IMR-90 (cell line): ENCODE data around the gene GRK2. TPM values are rescaled to one million over a fixed set of nuclear protein-coding genes. Genes with fewer than 3 reads are reported as not detected.

ENCODE experiments used
- ATAC-seq: fragments of 200-7000 bp; cut with Tn5 transposase; 2 replicates; pipeline ENCODE4 v1.9.1; 2020; ENCODE audit warnings: low read depth, mild to moderate bottlenecking, moderate library complexity
- BruUV-seq: library from RNA; stranded (reverse); fragments of 400-500 nt; replicated peaks from 2 replicates; lab custom pipeline; 2021; lab: Mats Ljungman, UMichigan
- CTCF ChIA-PET: fragments of 300-600 bp; formaldehyde crosslinking; extraction: SDS; loops from one replicate; lab custom pipeline; 2021; ENCODE audit warnings: antibody characterized with exemption; lab: Yijun Ruan, JAX
- POLR2A ChIA-PET: fragments of 300-600 bp; sonication (Branson Sonifier 250); formaldehyde crosslinking; loops from one replicate; lab custom pipeline; 2022; ENCODE audit warnings: antibody characterized with exemption; ENCODE audit not compliant: unreplicated experiment; lab: Charles Lee
- DNase-seq: peaks from one replicate; pipeline ENCODE4 v3.0.0; 2013
- H2AFZ ChIP-seq: replicated peaks from 2 replicates; pipeline ENCODE3; 2013; ENCODE audit warnings: low read length, mild to moderate bottlenecking; ENCODE audit not compliant: poor library complexity
- H2AK5ac ChIP-seq: 2 replicates; pipeline ENCODE4 v1.6.1; 2013; ENCODE audit warnings: low read depth, low read length, inconsistent platforms
- H2AK9ac ChIP-seq: replicated peaks from 2 replicates; pipeline ENCODE3; 2013; ENCODE audit warnings: mild to moderate bottlenecking, low read depth, low read length, moderate library complexity; ENCODE audit not compliant: poor library complexity
- H2BK120ac ChIP-seq: 2 replicates; pipeline ENCODE4 v1.6.1; 2013; ENCODE audit warnings: low read depth, low read length, inconsistent platforms
- H2BK15ac ChIP-seq: 3 replicates; pipeline ENCODE4 v1.6.1; 2013; ENCODE audit warnings: low read depth, low read length, inconsistent platforms
- H2BK20ac ChIP-seq: 2 replicates; pipeline ENCODE4 v1.6.1; 2013; ENCODE audit warnings: low read depth, mild to moderate bottlenecking, inconsistent platforms, low read length, moderate library complexity
- H2BK5ac ChIP-seq: 2 replicates; pipeline ENCODE4 v1.6.1; 2013; ENCODE audit warnings: mild to moderate bottlenecking, low read depth, low read length, inconsistent platforms; ENCODE audit not compliant: poor library complexity, severe bottlenecking
- H3K14ac ChIP-seq: replicated peaks from 2 replicates; pipeline ENCODE4 v1.6.1; 2013; ENCODE audit warnings: low read depth, low read length, inconsistent platforms
- H3K18ac ChIP-seq: 2 replicates; pipeline ENCODE4 v1.6.1; 2013; ENCODE audit warnings: low read depth, low read length, control low read depth
- H3K23ac ChIP-seq: 2 replicates; pipeline ENCODE4 v1.6.1; 2013; ENCODE audit warnings: low read depth, low read length, inconsistent platforms
- H3K27ac ChIP-seq: 2 replicates; pipeline ENCODE4 v1.5.1; 2013; ENCODE audit warnings: mild to moderate bottlenecking, control low read depth, low read length; ENCODE audit not compliant: insufficient read depth
- H3K27me3 ChIP-seq: 2 replicates; pipeline ENCODE4 v1.6.1; 2013; ENCODE audit warnings: low read length; ENCODE audit not compliant: control insufficient read depth, insufficient read depth
- H3K36me3 ChIP-seq: 2 replicates; pipeline ENCODE4 v1.6.1; 2013; ENCODE audit warnings: low read length, mixed read lengths; ENCODE audit not compliant: control insufficient read depth, insufficient read depth
- H3K4ac ChIP-seq: 2 replicates; pipeline ENCODE4 v1.6.1; 2013; ENCODE audit warnings: low read depth, low read length, inconsistent platforms
- H3K4me1 ChIP-seq: 2 replicates; pipeline ENCODE4 v1.6.1; 2013; ENCODE audit warnings: low read length, mixed read lengths; ENCODE audit not compliant: control insufficient read depth, insufficient read depth
- H3K4me2 ChIP-seq: 2 replicates; pipeline ENCODE4 v1.6.1; 2013; ENCODE audit warnings: low read depth, mild to moderate bottlenecking, control low read depth, low read length, moderate library complexity
- H3K4me3 ChIP-seq: 2 replicates; pipeline ENCODE4 v1.5.1; 2013; ENCODE audit warnings: low read depth, mild to moderate bottlenecking, control low read depth, low read length, moderate library complexity; ENCODE audit not compliant: insufficient read depth
- H3K56ac ChIP-seq: 2 replicates; pipeline ENCODE4 v1.6.1; 2013; ENCODE audit warnings: low read length, inconsistent platforms; ENCODE audit not compliant: insufficient read depth; ENCODE audit errors: extremely low read depth
- H3K79me1 ChIP-seq, 2 experiments: 2 replicates each; pipeline ENCODE4 v1.6.1; 2013; ENCODE audit warnings: low read length in 2 of 2, inconsistent platforms in 1 of 2, low read depth in 1 of 2
- H3K9ac ChIP-seq: 2 replicates; pipeline ENCODE4 v1.6.1; 2013; ENCODE audit warnings: low read depth, low read length, control low read depth
- H3K9me1 ChIP-seq: 2 replicates; pipeline ENCODE4 v1.6.1; 2013; ENCODE audit warnings: low read length, inconsistent platforms; ENCODE audit not compliant: insufficient read depth
- H3K9me3 ChIP-seq: 2 replicates; pipeline ENCODE4 v1.6.1; 2013; ENCODE audit warnings: low read length; ENCODE audit not compliant: control insufficient read depth, insufficient read depth
- H4K20me1 ChIP-seq: 2 replicates; pipeline ENCODE4 v1.6.1; 2013; ENCODE audit warnings: low read length, inconsistent platforms; ENCODE audit not compliant: insufficient read depth
- H4K5ac ChIP-seq: 2 replicates; pipeline ENCODE4 v1.6.1; 2013; ENCODE audit warnings: mild to moderate bottlenecking, low read depth, low read length, control low read depth
- H4K8ac ChIP-seq, 2 experiments: 2 replicates each; pipeline ENCODE4 v1.6.1; 2013; ENCODE audit warnings: low read depth in 2 of 2, low read length in 2 of 2, control low read depth in 1 of 2, inconsistent platforms in 1 of 2
- H4K91ac ChIP-seq: 2 replicates; pipeline ENCODE4 v1.6.1; 2013; ENCODE audit warnings: low read depth, low read length, inconsistent platforms; ENCODE audit not compliant: insufficient read depth
- BHLHE40 ChIP-seq: fragments of 150-350 bp; IDR thresholded peaks from 2 replicates; pipeline ENCODE4 v1.6.1; 2016; ENCODE audit warnings: mild to moderate bottlenecking, low read depth, low read length
- CEBPB ChIP-seq: IDR thresholded peaks from 2 replicates; pipeline ENCODE4 v1.6.1; 2012; ENCODE audit warnings: low read depth, low read length, improper control_type of control experiment
- CHD1 ChIP-seq: IDR thresholded peaks from 2 replicates; pipeline ENCODE4 v1.6.1; 2012; ENCODE audit warnings: low read depth, low read length, improper control_type of control experiment
- CTCF ChIP-seq: conservative IDR thresholded peaks from 2 replicates; pipeline ENCODE4 v1.5.1; 2012; ENCODE audit warnings: mild to moderate bottlenecking, low read depth, low read length, improper control_type of control experiment
- ELK1 ChIP-seq: fragments of 150-350 bp; IDR thresholded peaks from 2 replicates; pipeline ENCODE4 v1.6.1; 2016; ENCODE audit warnings: low read depth, mild to moderate bottlenecking, low read length, moderate library complexity, borderline replicate concordance
- FOS ChIP-seq: fragments of 150-350 bp; IDR thresholded peaks from 2 replicates; pipeline ENCODE4 v1.6.1; 2016; ENCODE audit warnings: low read depth, low read length
- MAFK ChIP-seq: IDR thresholded peaks from 2 replicates; pipeline ENCODE4 v1.6.1; 2012; ENCODE audit warnings: low read depth, low read length, improper control_type of control experiment
- MAZ ChIP-seq: IDR thresholded peaks from 2 replicates; pipeline ENCODE4 v1.6.1; 2012; ENCODE audit warnings: low read depth, mild to moderate bottlenecking, low read length, improper control_type of control experiment, moderate library complexity, borderline replicate concordance
- MXI1 ChIP-seq: IDR thresholded peaks from 2 replicates; pipeline ENCODE4 v1.6.1; 2012; ENCODE audit warnings: low read depth, mild to moderate bottlenecking, low read length, moderate library complexity, borderline replicate concordance
- NFE2L2 ChIP-seq: fragments of 150-350 bp; IDR thresholded peaks from 2 replicates; pipeline ENCODE4 v1.6.1; 2016; ENCODE audit warnings: low read depth, mild to moderate bottlenecking, low read length
- POLR2A ChIP-seq: IDR thresholded peaks from 2 replicates; pipeline ENCODE4 v1.6.1; 2012; ENCODE audit warnings: mild to moderate bottlenecking, low read depth, low read length
- RAD21 ChIP-seq: IDR thresholded peaks from 2 replicates; pipeline ENCODE4 v1.6.1; 2012; ENCODE audit warnings: low read length, improper control_type of control experiment
- RCOR1 ChIP-seq: IDR thresholded peaks from 2 replicates; pipeline ENCODE4 v1.6.1; 2012; ENCODE audit warnings: mild to moderate bottlenecking, low read length, improper control_type of control experiment; ENCODE audit not compliant: insufficient replicate concordance
- RFX5 ChIP-seq: IDR thresholded peaks from 2 replicates; pipeline ENCODE4 v1.8.0; 2012; ENCODE audit warnings: low read depth, mild to moderate bottlenecking, low read length, moderate library complexity
- SMC3 ChIP-seq: fragments of 150-350 bp; IDR thresholded peaks from 2 replicates; pipeline ENCODE4 v1.6.1; 2016; ENCODE audit warnings: low read depth, mild to moderate bottlenecking, antibody characterized with exemption, low read length, moderate library complexity
- WGBS, 2 experiments: methylation state at CpG; one replicate each; pipeline versions ENCODE4 v1.1.5 to v1.1.7; 2013; ENCODE audit warnings: missing lambda C conversion rate in 2 of 2; ENCODE audit not compliant: insufficient read length in 1 of 2; ENCODE audit errors: extremely low coverage in 2 of 2; 5-methylcytosine and 5-hydroxymethylcytosine counted together
- dilution Hi-C: fragments of 300-500 bp; cut with HindIII; formaldehyde crosslinking; loops from one replicate; pipeline ENCODE4 v1.14.3; 2018; ENCODE audit warnings: low sequenced_read_pairs; ENCODE audit not compliant: unreplicated experiment
- in situ Hi-C: fragments of 300-500 bp; cut with MboI; formaldehyde crosslinking; loops from 3 replicates; pipeline ENCODE4 v1.14.3; 2019; ENCODE audit warnings: low sequenced_read_pairs, inconsistent platforms, mixed read lengths
- intact Hi-C: fragments of 100-400 bp; cut with micrococcal nuclease; formaldehyde crosslinking; loops from 2 replicates; pipeline ENCODE4 v1.10.0; 2022
- polyA plus RNA-seq, 3 experiments: library from polyadenylated mRNA; depleted of rRNA; stranded (reverse); fragments of >200 nt; gene quantifications; 2 replicates each; pipeline ENCODE4 v1.2.3, GENCODE V29; 2012; ENCODE audit warnings: low replicate concordance in 1 of 3
- total RNA-seq: library from RNA; depleted of rRNA; stranded (reverse); fragments of >200 nt; gene quantifications from 2 replicates; pipeline ENCODE4 v1.2.3, GENCODE V29; 2012
- TF ChIP-seq, protein P1 (sequence below): fragments of 150-350 bp; IDR thresholded peaks from 2 replicates; pipeline ENCODE4 v1.6.1; 2017; ENCODE audit warnings: mild to moderate bottlenecking, antibody characterized with exemption, low read length, low read depth

Gene GRK2
- total and polyA plus RNA-seq, 2 of the 4 experiments (the other 2 are of a cell fraction): 26.7 to 41.8 TPM

DNA sequence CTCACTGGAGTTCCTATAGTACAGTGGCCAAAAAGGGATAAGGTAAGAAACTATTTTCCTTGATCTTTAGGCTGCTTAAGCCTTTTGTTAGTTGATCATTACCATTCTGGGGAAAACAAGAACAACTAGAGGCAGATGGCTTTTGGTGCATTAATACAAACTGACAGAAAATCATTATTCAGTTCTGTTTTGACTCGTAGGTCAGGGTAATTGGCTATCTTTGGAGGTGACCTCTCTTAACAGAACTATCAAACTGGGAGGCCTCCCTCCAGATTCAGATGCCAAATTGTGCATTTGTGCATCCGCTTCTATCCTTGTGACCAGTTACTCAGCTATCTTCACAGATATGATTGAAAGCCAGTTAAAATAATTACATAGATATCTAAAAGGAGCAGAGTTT is 23.2 kb upstream of the GRK2 start:
- no peak overlapping the region for H3K56ac ChIP-seq
- H3K9me1 ChIP-seq: peaks cover 17% of the 10 kb centered on the region
- H3K14ac ChIP-seq: no peak overlapping the region
- no peaks in the 10 kb centered on the region for H3K9me3 ChIP-seq
- no peak overlapping the region for H2BK15ac ChIP-seq
- H2AFZ ChIP-seq: no peak overlapping the region
- H3K4ac ChIP-seq: no peak overlapping the region
- no peak overlapping the region for H2BK5ac ChIP-seq
- intact Hi-C loops: loop anchor here (5.0 kb wide), 1 partner anchor 161 kb away; no protein-coding TSS in a partner anchor
- DNase-seq (no peak), ATAC-seq (no peak)
- H4K91ac ChIP-seq: no peak overlapping the region
- peaks cover 38% of the 10 kb centered on the region for H3K36me3 ChIP-seq
- no peak overlapping the region for H4K8ac ChIP-seq
- no peak overlapping the region for H4K5ac ChIP-seq
- H4K20me1 ChIP-seq: peaks cover 58% of the 10 kb centered on the region
- no peak overlapping the region for H3K27ac ChIP-seq
- no peak for TF ChIP-seq CHD1
- no peak for TF ChIP-seq ELK1
- TF ChIP-seq RCOR1: no peak
- TF ChIP-seq CEBPB: no peak
- TF ChIP-seq BHLHE40: no peak
- no peak for TF ChIP-seq RFX5
- no peak for TF ChIP-seq MXI1
- TF ChIP-seq CTCF: no peak
- TF ChIP-seq RAD21: no peak
- no peak for TF ChIP-seq MAZ
- TF ChIP-seq MAFK: no peak
- no peak for TF ChIP-seq FOS
- no peak for TF ChIP-seq SMC3
- TF ChIP-seq NFE2L2: no peak
- TF ChIP-seq, protein P1, sequence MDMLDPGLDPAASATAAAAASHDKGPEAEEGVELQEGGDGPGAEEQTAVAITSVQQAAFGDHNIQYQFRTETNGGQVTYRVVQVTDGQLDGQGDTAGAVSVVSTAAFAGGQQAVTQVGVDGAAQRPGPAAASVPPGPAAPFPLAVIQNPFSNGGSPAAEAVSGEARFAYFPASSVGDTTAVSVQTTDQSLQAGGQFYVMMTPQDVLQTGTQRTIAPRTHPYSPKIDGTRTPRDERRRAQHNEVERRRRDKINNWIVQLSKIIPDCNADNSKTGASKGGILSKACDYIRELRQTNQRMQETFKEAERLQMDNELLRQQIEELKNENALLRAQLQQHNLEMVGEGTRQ: no peak
- TF ChIP-seq POLR2A: no peak
- peaks cover 22 to 85% of the 10 kb centered on the region in 2 experiments for H3K79me1 ChIP-seq
- H2AK9ac ChIP-seq: peak overlapping the region; percentile 25
- H2AK5ac ChIP-seq: no peak overlapping the region
- WGBS, 2 experiments: no CpG with 5 or more reads among the region's 2 CpGs
- no peak overlapping the region for H3K4me2 ChIP-seq
- H2BK120ac ChIP-seq: no peak overlapping the region
- dilution Hi-C loops: no loop called here
- no TSS peak for BruUV-seq
- H3K4me3 ChIP-seq: no peak overlapping the region
- H2BK20ac ChIP-seq: no peak overlapping the region
- peaks cover 13% of the 10 kb centered on the region for H3K4me1 ChIP-seq
- in situ Hi-C loops: no loop called here
- no peaks in the 10 kb centered on the region for H3K27me3 ChIP-seq
- H3K9ac ChIP-seq: no peak overlapping the region
- peak overlapping the region; percentile 13; the same call in 1 of the 2 replicates for H3K23ac ChIP-seq
- no peak overlapping the region for H3K18ac ChIP-seq
- CTCF ChIA-PET: no interaction called here
- POLR2A ChIA-PET: no interaction called here
